AG09319 (cell line): ENCODE measurements around the gene UBQLNL.
A peak's percentile ranks its signal among the peaks of the same experiment; 100 is the strongest.

ENCODE experiments used
- DNase-seq: peaks from one replicate; pipeline ENCODE4 v3.0.0-alpha.2; 2010; ENCODE audit warnings: low read depth; ENCODE audit errors: extremely low read depth
- TF ChIP-seq, protein P1 (sequence below): IDR thresholded peaks from 2 replicates; pipeline ENCODE4 v1.5.1; 2011; ENCODE audit warnings: low read depth, mild to moderate bottlenecking, inconsistent platforms, low read length, moderate library complexity

The UBQLNL gene, protein sequence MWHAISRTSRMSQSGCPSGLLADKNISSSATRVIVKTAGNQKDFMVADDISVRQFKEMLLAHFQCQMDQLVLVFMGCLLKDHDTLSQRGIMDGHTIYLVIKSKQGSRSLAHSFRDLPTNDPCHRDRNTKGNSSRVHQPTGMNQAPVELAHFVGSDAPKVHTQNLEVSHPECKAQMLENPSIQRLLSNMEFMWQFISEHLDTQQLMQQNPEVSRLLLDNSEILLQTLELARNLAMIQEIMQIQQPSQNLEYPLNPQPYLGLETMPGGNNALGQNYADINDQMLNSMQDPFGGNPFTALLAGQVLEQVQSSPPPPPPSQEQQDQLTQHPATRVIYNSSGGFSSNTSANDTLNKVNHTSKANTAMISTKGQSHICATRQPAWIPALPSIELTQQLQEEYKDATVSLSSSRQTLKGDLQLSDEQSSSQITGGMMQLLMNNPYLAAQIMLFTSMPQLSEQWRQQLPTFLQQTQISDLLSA

DNA sequence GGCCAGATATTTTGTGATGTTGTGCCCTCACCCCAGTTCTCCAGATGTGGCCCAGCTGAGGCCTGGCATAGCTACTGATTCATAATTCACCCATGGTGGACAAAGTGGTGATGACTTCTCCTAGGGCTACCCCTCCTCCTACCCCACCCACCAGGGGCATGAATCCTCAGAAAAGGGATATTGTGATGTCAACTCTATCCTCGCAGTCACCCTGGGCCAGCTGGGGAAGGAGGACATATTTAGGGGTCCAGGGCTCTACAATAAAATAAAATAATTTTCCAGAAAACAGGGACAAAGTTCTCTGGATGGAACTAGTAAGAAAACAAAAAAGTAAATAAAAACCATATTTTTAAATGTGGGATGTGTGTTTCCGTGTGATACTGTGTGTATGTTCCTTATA, at the start of gene UBQLNL:
Gene UBQLNL, minus strand, starts transcription at position 101 of the 400 bp plus-strand sequence. CDS start 258 bp downstream, outside the sequence.
- TF ChIP-seq, protein P1, sequence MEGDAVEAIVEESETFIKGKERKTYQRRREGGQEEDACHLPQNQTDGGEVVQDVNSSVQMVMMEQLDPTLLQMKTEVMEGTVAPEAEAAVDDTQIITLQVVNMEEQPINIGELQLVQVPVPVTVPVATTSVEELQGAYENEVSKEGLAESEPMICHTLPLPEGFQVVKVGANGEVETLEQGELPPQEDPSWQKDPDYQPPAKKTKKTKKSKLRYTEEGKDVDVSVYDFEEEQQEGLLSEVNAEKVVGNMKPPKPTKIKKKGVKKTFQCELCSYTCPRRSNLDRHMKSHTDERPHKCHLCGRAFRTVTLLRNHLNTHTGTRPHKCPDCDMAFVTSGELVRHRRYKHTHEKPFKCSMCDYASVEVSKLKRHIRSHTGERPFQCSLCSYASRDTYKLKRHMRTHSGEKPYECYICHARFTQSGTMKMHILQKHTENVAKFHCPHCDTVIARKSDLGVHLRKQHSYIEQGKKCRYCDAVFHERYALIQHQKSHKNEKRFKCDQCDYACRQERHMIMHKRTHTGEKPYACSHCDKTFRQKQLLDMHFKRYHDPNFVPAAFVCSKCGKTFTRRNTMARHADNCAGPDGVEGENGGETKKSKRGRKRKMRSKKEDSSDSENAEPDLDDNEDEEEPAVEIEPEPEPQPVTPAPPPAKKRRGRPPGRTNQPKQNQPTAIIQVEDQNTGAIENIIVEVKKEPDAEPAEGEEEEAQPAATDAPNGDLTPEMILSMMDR = no peak
- no peak for DNase-seq

DNA sequence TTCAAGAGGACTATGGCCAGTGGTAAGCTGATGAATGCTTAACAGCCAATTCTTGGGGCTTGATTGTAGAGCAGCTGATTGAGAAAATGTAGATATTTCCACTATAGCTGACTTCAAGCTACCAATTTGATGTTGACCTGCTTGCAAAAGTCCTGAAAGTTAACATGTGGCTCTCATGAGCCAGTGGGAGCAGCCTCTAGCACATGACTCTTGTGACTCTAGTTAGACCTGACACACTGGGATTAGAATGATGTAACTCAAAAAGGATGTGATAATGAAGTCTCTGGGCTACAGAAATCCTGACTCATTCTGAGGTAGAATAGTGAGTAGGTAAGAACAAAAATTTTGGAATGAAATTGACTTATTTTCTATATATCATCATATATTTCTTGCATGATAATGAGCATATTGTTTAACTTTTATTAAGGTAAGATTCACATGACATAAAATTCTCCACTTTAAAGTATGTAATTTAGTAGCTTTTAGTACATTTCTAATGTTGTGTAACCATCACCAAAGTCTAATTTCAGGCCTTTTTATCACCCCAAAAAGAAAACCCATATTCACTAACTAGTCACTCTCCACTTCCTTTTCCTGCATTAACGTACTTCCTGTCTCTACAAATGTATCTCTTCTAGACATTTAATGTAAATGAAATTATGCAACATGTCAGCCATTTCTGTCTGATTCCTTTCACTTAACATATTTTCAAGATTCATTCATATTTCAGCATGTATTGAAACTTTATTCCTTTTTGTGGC, 47.9 kb upstream of the UBQLNL start:
- TF ChIP-seq, protein P1 = no peak
- no peak for DNase-seq

DNA sequence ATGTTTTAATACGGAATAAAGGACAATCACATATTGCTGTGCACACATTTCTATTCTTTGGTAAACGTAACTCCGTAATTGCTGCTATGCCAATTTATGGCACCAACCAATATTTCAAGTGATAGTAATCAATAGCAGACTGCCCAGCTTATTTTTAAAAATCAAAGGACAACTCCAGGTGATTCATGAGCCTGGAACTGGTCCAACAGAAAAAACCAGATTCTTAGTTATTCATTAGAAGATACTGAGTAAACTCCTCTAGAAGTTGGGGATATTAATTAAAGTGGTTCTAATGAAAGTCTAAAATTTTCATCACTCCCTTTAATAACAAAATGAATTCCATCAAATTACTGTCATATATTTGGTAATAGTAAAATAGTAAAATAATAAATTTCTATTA, 41.3 kb upstream of the UBQLNL start:
- TF ChIP-seq, protein P1 = no peak
- DNase-seq = no peak

DNA sequence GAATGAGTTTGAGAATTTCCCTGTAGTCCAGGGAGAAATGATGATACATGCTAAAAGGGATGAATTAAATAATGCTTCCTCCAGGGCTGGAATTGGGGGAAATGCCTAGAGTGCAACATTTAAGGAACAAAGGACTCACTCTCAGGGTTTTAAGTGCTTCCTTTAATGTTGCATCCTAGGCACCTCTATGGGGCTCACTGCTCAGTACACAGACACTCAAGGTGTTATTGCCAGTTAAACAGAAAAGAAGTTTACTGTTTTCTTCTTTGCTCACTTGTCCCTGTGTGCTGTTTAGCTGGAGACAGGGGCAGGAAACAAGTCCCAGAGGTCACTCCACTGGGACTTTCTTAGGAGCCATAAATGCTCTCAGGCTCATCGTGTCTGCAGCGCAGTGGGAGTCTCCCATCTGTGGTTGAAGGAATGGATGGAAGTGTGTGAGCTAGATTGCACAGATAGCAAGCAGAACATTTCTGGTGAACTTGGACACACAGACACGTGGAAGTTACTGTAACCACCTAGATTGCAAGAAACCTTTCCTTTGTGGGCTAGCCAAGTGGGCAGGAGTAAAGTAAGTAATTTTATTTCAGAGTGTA, 40.2 kb upstream of the UBQLNL start:
- no peak for DNase-seq
- TF ChIP-seq, protein P1 = no peak

DNA sequence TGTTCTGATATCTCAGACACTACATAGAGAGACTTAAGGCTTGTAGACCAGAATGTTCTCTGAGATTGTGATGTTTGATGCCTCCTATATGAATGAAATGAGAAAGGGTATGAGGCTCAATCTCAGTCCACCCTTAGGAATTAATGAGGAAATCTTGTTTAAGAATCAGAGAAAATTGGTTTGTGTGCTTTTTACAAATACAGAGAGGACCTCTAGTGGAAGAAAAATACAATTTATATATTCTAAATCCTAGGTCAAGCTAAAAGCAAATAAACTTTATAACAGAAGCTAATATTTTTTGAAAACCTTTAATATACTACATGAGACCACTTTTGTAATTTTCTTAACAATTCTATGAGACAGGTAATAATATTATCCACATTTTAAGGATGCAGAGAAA, 36.8 kb upstream of the UBQLNL start:
- DNase-seq = no peak
- TF ChIP-seq, protein P1 = peak; percentile 23

DNA sequence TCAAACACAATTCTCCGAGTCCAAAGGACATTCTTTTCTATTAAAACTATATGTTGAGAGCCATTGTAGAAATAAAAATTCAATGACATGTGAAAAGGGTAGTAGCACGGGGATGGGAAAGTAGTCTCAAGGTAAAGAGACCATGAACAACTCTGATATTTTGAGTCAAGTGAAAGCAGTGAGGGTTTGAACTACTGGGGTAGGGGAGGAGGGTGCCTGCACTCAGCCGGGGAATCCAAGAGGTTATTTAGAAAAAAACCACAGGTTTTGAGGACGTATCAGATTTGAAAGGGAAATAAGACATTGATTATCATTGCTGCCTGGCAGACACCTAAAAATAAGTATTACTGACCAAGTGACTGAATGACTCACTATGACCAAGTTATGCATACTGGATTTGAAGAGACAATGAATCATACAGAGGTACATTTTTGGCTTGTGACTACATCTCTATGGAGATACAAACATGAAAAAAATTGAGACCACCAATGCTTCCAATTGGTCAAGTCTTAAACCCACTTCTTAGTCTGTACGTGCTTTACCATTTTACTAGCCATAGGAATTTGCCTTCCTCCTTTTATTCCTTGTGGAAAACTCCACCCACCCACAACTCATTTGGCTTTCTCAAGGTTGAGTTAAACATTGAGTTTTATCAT, 34.1 kb upstream of the UBQLNL start:
- TF ChIP-seq, protein P1 = no peak
- DNase-seq = no peak
